Cardiac muscle cell (in vitro differentiated cells and primary cell): ENCODE measurements around the gene GSG1L. TPM values are rescaled to one million over a fixed set of nuclear protein-coding genes. Genes with fewer than 3 reads are reported as not detected.

Source experiments
- DNase-seq, 2 donors: peaks; one replicate each; pipeline versions ENCODE4 v3.0.0 to v3.0.0-alpha.2; 2010 to 2017; ENCODE audit warnings: low read depth in 1 of 2, low spot score in 1 of 2
- H3K27ac ChIP-seq: fragments of 200-600 bp; sonication (generic); 2 replicates; pipeline ENCODE4 v1.5.1; 2016
- H3K27me3 ChIP-seq: fragments of 200-600 bp; sonication (generic); 2 replicates; pipeline ENCODE4 v1.6.0; 2016; ENCODE audit warnings: control low read depth
- H3K36me3 ChIP-seq: fragments of 200-600 bp; sonication (generic); 2 replicates; pipeline ENCODE4 v1.5.1; 2016; ENCODE audit warnings: control low read depth
- H3K4me1 ChIP-seq: fragments of 200-600 bp; sonication (generic); 2 replicates; pipeline ENCODE4 v1.8.1; 2017; ENCODE audit warnings: low read depth, mild to moderate bottlenecking, mixed run types
- H3K4me3 ChIP-seq: fragments of 200-600 bp; sonication (generic); 2 replicates; pipeline ENCODE4 v1.5.1; 2016; ENCODE audit warnings: mild to moderate bottlenecking
- H3K9me3 ChIP-seq: fragments of 200-600 bp; sonication (generic); 2 replicates; pipeline ENCODE4 v1.5.1; 2017; ENCODE audit warnings: low read depth, mild to moderate bottlenecking, control low read depth
- CTCF ChIP-seq: IDR thresholded peaks from 2 replicates; pipeline ENCODE4 v1.5.1; 2012; ENCODE audit warnings: low read depth, mild to moderate bottlenecking, low read length
- polyA plus RNA-seq: library from polyadenylated mRNA; unstranded; fragments of >200 nt; fragmentation: Nextera tagmentation; extraction: Ambion mirVana; gene quantifications from 2 replicates; pipeline ENCODE4 v1.2.1, GENCODE V29; 2016
- total RNA-seq: library from RNA; depleted of rRNA; stranded (reverse); fragments of >200 nt; gene quantifications from 2 replicates; pipeline ENCODE4 v1.2.3, GENCODE V29; 2016

The GSG1L gene
- total and polyA plus RNA-seq, 2 experiments from 2014 or later, result not detected

DNA sequence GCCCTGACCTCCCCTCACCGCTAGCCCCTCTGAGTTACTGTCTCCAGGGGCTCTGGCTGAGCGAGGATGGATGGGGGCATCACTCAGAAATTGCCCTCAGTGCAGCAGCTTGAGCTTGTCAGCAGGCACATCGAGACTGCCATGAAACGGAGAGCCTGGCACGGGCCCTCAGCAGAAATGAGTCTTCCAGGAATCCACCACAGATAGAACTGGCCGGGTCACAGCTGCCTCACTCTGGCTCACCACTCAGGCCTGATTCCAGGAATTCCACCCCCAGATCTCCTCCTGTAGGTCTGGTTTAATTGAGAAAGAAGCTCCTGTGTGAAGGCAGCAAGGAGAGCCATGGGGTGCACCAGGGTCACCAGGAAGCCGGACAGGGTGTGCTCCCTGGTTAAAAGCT lies 85.5 kb downstream of the GSG1L start:
- H3K4me3 ChIP-seq, result no peak overlapping the region
- H3K36me3 ChIP-seq, result no peaks in the 10 kb centered on the region
- DNase-seq, result peak in 1 of 2 donors; percentile 63
- H3K4me1 ChIP-seq, result no peaks in the 10 kb centered on the region
- peaks cover 7% of the 10 kb centered on the region for H3K27me3 ChIP-seq
- H3K9me3 ChIP-seq, result no peaks in the 10 kb centered on the region
- no peak for TF ChIP-seq CTCF
- H3K27ac ChIP-seq, result no peak overlapping the region

DNA sequence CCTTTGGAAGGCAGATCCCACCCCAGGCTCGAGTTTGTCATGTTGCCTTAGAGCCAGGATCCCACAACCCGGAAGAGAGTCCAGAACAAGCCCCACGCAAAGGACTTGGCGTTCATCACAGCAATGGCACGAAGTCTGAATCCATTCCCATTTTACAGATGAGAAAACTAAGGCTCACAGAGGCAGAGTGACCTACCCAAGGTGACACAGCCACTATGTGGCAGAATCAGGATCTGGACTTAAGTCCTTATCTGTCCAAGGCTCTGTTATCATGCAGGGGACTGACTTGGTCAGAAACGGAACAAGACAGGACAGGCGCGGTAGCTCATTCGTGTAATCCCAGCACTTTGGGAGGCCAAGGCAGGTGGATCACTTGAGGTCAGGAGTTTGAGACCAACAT lies 86.5 kb downstream of the GSG1L start:
- peaks cover 7% of the 10 kb centered on the region for H3K27me3 ChIP-seq
- no peak for DNase-seq
- H3K4me1 ChIP-seq, result no peaks in the 10 kb centered on the region
- no peaks in the 10 kb centered on the region for H3K36me3 ChIP-seq
- TF ChIP-seq CTCF, result no peak
- no peak overlapping the region for H3K4me3 ChIP-seq
- no peaks in the 10 kb centered on the region for H3K9me3 ChIP-seq
- H3K27ac ChIP-seq, result no peak overlapping the region

DNA sequence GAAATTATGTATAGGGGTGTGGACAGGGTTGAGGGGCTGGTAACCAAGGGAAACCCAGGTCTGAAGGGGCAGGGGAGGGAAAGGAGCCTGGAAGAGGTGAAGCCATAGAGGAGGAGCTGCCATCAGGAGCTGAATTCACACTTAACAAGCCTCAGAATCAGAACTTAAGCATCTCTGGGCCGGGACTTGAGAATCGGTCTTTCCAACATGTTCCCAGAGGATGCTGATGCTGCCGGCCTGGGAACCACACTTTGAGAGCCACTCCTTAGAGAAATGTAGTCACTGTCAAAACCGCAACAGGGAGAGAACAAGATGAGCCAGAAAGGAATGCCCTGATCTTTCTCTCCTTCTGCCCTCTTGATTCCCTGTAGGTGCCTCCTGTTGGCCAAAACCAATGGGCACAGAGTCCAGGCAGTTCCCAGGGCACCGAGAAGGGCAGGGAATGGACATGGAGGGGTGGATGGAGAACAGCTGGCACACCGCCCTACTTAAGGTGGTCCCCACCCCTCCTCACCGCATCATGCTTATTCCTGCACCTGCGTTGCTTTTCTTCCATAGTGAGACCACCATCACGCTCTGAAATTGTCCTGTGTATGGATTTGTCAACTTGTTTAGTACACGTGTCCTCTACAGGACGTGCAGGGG lies 88.5 kb downstream of the GSG1L start:
- H3K4me3 ChIP-seq, result no peak overlapping the region
- peaks cover 7% of the 10 kb centered on the region for H3K27me3 ChIP-seq
- H3K36me3 ChIP-seq, result no peaks in the 10 kb centered on the region
- no peaks in the 10 kb centered on the region for H3K4me1 ChIP-seq
- H3K27ac ChIP-seq, result no peak overlapping the region
- no peak for TF ChIP-seq CTCF
- no peak for DNase-seq
- H3K9me3 ChIP-seq, result no peaks in the 10 kb centered on the region

DNA sequence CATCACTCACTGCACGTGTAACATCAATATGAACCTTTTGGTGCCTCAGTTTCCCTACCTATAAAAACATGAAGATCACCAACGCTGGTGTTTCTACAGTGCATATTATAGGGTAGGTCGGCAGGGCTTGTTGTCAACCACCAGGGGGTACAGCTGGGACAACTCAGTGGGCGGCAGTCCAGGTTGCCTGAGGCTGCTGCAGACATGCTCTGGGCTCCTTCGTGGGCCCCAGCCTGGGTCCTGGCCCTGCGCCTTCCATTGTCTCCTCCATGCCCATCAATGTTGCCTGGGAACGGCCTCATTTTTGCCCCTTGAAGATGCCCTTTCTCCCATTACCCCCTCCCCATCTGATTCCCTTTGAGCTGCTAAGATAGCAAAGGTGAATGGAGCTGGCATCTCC lies 89.8 kb downstream of the GSG1L start:
- no peak for DNase-seq
- no peaks in the 10 kb centered on the region for H3K9me3 ChIP-seq
- no peak for TF ChIP-seq CTCF
- peaks cover 7% of the 10 kb centered on the region for H3K27me3 ChIP-seq
- no peaks in the 10 kb centered on the region for H3K4me1 ChIP-seq
- H3K4me3 ChIP-seq, result no peak overlapping the region
- H3K27ac ChIP-seq, result no peak overlapping the region
- H3K36me3 ChIP-seq, result no peaks in the 10 kb centered on the region

DNA sequence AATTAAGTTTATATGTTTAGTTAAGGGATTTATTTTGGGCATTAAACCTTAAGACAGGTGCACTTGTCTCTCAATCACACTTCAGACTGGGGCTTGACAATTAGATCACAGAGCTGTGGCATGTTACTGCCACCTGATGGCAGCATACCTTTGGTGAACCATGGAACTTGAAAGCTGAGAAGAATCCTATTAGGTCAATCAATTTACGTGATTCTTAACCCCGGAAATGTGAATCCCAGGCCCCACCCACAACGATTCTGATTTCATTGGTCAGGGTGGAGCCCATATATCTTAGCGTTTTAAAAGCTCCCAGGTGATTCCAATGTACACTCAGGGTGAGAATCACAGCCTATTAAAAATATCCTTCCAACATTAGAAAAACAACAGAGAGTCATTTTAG lies 91.0 kb downstream of the GSG1L start:
- H3K27me3 ChIP-seq, result peaks cover 7% of the 10 kb centered on the region
- peak; percentile 32 to 42 for DNase-seq
- no peak overlapping the region for H3K27ac ChIP-seq
- no peaks in the 10 kb centered on the region for H3K9me3 ChIP-seq
- H3K4me3 ChIP-seq, result no peak overlapping the region
- no peaks in the 10 kb centered on the region for H3K4me1 ChIP-seq
- peak; percentile 52 for TF ChIP-seq CTCF
- no peaks in the 10 kb centered on the region for H3K36me3 ChIP-seq
